Neural cell (in vitro differentiated cells): ENCODE measurements around the gene SLC13A5.

Experiments
- EP300 ChIP-seq: fragments of 450-650 bp; conservative IDR thresholded peaks from 2 replicates; pipeline ENCODE4 v1.6.1; 2014; ENCODE audit warnings: antibody characterized with exemption, mild to moderate bottlenecking, moderate library complexity; ENCODE audit not compliant: poor library complexity, severe bottlenecking
- EZH2 ChIP-seq: fragments of 200-600, 300-800 bp; shearing (Covaris generic), sonication (generic); IDR thresholded peaks from 2 replicates; pipeline ENCODE4 v1.6.1; 2014; ENCODE audit warnings: antibody characterized with exemption, low read length, borderline replicate concordance, mild to moderate bottlenecking; ENCODE audit not compliant: insufficient read depth, poor library complexity, severe bottlenecking
- MXI1 ChIP-seq: fragments of 450-650 bp; conservative IDR thresholded peaks from 2 replicates; pipeline ENCODE4 v1.6.1; 2014; ENCODE audit warnings: antibody characterized with exemption, mild to moderate bottlenecking; ENCODE audit not compliant: poor library complexity, severe bottlenecking
- POLR2AphosphoS5 ChIP-seq: IDR thresholded peaks from 2 replicates; pipeline ENCODE4 v1.6.1; 2012
- TF ChIP-seq, protein P1 (sequence below): fragments of 450-650 bp; IDR thresholded peaks from 2 replicates; pipeline ENCODE4 v1.5.1; 2014; ENCODE audit warnings: antibody characterized with exemption, mild to moderate bottlenecking, moderate library complexity; ENCODE audit not compliant: poor library complexity, severe bottlenecking
- TF ChIP-seq, protein P2 (sequence below): IDR thresholded peaks from 2 replicates; pipeline ENCODE4 v1.6.1; 2012; ENCODE audit warnings: borderline replicate concordance

DNA sequence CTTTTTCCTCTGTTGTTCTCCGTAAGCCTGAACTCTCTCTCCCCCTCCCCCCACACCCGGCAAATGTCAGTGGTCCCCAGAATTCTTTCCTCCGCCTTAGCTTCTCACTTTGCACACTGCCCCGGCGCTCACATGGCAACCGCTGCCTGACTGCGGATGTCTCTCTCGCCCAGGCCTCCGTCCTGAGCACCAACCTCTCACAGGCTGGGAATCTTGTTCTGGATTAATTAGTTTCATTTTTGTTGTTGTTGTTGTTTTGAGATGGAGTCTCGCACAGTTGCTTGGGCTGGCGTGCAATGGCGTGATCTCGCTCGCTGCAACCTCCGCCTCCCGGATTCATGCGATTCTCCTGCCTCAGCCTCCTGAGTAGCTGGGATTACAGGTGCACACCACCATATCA lies 45.0 kb downstream of the SLC13A5 start:
- TF ChIP-seq, protein P1, sequence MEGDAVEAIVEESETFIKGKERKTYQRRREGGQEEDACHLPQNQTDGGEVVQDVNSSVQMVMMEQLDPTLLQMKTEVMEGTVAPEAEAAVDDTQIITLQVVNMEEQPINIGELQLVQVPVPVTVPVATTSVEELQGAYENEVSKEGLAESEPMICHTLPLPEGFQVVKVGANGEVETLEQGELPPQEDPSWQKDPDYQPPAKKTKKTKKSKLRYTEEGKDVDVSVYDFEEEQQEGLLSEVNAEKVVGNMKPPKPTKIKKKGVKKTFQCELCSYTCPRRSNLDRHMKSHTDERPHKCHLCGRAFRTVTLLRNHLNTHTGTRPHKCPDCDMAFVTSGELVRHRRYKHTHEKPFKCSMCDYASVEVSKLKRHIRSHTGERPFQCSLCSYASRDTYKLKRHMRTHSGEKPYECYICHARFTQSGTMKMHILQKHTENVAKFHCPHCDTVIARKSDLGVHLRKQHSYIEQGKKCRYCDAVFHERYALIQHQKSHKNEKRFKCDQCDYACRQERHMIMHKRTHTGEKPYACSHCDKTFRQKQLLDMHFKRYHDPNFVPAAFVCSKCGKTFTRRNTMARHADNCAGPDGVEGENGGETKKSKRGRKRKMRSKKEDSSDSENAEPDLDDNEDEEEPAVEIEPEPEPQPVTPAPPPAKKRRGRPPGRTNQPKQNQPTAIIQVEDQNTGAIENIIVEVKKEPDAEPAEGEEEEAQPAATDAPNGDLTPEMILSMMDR, result no peak
- TF ChIP-seq EZH2 (no peak), POLR2AphosphoS5 (no peak), EP300 (no peak), MXI1 (no peak)
- TF ChIP-seq, protein P2, sequence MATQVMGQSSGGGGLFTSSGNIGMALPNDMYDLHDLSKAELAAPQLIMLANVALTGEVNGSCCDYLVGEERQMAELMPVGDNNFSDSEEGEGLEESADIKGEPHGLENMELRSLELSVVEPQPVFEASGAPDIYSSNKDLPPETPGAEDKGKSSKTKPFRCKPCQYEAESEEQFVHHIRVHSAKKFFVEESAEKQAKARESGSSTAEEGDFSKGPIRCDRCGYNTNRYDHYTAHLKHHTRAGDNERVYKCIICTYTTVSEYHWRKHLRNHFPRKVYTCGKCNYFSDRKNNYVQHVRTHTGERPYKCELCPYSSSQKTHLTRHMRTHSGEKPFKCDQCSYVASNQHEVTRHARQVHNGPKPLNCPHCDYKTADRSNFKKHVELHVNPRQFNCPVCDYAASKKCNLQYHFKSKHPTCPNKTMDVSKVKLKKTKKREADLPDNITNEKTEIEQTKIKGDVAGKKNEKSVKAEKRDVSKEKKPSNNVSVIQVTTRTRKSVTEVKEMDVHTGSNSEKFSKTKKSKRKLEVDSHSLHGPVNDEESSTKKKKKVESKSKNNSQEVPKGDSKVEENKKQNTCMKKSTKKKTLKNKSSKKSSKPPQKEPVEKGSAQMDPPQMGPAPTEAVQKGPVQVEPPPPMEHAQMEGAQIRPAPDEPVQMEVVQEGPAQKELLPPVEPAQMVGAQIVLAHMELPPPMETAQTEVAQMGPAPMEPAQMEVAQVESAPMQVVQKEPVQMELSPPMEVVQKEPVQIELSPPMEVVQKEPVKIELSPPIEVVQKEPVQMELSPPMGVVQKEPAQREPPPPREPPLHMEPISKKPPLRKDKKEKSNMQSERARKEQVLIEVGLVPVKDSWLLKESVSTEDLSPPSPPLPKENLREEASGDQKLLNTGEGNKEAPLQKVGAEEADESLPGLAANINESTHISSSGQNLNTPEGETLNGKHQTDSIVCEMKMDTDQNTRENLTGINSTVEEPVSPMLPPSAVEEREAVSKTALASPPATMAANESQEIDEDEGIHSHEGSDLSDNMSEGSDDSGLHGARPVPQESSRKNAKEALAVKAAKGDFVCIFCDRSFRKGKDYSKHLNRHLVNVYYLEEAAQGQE, result no peak
